CD4-positive, alpha-beta T cell treated with Interleukin-6 at 100 ng/mL for 8 hours (primary cell): ENCODE measurements around the gene PLEKHH3.
"Not testable (repeated sequence)": the region's sequence is repeated elsewhere in the genome, so short reads cannot be mapped to it uniquely, and the experiment has no call there.

Experiments
- DNase-seq: peaks from one replicate; pipeline ENCODE4 v3.0.0-alpha.2; 2020; ENCODE audit warnings: mixed read lengths, low spot score

PLEKHH3 gene

DNA sequence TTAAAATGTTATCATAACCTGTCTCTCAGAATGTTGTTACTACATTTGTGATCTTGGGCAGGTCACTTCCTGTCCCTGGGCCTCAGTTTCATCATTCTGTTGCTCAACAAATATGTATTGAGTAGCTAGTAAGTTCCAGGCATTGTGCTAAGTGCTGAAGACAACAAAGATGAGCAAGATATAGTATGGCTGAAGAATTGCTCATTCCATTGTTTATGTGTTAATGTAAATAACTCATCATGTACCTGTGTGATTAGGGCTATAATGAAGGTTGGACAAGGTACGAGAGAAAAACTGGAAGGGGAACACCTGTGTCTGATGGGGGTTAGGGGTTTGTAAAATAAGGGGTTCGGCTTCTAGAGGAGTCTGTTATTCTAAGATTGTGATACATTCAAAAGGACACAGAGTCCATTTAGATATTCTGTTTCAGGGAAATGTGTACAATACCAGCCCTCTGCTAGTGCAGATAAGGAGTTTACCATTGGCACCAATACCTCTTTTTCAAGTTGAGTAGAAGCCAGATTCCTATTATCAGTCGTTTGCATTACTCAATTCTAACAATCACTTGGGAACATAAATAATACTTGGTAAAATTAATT lies 47.3 kb downstream of the PLEKHH3 start:
- DNase-seq: no peak

DNA sequence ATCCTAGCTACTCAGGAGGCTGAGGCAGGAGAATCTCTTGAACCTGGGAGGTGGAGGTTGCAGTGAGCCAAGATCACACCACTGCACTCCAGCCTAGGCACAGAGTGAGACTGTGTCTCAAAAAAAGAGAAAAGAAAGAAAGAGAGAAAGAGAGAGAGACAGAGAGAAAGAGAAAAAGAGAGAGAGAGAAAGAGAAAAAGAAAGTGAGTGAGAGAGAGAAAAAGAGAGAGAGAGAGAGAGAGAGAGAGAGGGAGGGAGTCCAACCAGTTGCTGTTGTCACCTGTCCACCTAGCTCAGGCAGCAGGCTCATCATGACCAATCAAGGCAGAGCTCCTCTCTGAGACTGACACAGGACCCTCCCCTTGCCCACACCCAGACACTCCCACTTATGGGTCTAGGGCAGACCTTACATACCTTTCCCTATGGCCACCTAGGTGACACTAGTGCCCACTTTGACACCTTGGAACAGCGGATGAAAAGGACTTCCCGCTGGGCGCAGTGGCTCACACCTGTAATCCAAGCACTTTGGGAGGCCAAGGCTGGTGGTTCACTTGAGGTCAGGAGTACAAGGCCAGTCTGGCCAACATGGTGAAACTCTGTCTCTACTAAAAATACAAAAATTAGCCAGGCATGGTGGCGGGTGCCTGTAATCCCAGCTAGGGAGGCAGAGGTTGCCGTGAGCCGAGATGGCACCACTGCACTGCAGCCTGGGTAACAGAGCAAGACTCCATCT lies 49.6 kb downstream of the PLEKHH3 start:
- not testable (repeated sequence) for DNase-seq

DNA sequence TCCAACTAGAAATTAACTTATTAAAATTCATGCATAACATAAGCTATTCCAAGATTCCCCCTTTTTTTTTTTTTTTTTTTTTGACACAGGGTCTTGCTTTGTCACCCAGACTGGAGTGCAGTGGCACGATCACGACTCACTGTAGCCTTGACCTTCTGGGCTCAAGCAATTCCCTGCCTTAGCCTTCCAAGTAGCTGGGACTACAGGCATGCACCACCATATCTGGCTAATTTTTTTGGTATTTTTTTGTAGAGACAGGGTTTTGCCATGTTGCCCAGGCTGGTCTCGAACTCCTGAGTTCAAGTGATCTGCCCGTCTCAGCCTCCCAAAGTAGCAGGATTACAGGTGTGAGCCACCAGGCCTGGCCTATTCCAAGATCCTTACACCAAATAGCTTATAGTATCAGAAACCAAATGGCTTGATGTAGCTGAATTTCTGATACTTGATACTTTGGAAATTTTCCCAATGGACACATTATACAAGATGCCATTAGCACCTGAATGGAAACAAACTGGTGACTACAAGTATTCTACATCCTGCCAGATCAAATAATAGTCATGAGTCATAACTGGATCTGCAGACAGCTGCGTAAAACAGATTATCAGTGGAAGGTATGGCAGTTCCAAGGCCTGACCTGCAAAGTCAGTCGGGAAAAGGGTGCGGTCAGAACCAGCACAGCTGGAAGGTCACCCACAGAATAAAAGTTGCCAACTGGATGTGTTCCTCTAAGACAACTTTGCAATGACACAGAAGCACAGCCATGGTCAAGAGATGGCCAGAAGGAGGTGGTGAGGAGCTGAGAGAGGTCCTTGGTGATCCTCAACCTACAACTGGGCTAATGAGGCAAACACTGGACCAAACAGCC lies 52.8 kb downstream of the PLEKHH3 start:
- DNase-seq: no peak

DNA sequence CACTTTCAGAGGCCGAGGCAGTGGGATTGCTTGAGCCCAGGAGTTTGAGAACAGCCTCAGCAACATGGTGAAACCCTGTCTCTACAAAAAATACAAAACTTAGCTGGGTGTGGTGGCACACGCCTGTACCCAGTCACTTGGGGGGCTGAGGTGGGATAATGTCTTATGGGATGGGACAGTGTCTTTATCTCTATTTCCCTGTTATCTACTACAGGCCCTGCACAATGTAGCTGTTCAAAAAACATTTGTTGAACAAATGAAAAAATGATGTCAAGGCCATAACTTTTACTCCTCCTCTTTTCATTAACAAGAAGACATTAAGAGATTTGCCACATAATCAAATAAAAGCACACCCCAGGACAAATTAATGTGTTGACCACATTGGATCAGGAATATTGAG lies 53.5 kb downstream of the PLEKHH3 start:
- DNase-seq: no peak

DNA sequence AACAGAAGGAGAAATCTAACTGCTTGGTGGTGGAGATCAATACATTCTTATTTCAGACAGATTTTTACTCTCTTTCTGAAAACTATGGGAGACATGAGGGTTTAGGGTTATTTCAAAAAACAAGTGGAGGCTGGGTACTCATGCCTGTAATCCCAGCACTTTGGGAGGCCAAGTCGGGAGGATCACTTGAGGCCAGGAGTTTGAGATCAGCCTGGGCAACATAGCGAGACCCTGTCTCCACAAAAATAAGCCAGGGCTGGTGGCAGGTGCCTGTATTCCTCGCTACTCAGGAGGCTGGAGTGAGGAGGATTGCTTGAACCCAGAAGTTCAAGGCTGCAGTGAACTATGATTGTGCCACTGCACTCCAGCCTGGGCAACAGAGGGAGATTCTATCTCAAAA lies 54.8 kb downstream of the PLEKHH3 start:
- DNase-seq: not testable (repeated sequence)

DNA sequence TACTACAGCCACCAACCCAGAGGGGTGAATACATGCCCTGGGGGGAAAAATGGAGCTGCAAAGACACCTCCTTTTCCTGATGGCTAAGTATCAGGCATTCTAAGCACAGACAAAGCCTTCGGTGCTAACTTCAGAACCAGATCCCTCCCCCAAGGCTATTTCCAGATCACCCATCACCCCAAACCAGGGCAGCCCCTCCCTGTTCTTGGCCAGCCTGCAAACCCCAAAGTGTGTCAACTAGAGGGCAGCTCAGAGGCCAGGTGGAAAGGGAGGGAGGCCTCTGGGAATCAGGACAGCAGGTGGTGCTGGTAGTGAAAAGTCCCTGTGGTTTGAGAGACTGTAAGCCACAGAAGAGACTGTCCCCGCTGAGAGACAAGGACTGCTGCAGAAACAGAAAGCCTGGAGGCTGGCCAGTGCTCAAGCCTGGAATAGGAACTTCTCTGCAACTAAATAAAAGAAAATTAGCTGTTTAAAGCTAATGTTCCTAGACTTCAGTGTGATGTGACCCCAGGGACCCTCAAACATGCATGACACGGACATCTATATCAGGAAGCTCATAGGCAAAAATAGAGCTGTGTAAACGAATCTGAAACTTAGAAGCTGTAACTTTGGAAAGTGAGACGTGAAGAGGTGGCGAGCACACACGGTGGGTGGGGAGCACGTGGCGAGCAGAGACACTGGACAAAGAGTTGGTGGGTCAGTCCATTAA lies 58.2 kb downstream of the PLEKHH3 start:
- DNase-seq: no peak

DNA sequence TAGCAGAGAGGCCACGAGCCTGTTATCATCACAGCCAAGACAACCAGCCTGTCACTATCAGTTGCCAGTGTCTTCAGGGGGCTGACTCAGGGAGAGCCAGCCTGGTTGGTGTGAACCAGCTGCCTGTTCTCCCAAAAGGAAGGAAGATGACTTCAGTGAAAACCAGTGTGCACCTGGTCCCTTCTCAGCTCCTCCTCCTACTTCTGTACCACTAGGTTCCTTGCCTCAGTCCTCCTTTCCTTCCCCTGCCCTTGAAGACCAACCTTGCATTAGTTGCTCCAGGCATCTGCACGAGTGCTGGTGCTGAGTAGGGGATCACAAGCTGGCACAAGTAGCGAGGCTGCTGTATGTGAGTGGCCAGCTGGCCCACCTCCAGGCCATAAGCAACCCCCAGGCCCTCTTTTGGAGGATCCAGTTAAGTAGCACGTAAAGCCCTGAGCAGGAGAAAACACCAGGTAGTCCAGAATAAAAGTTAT lies 58.8 kb downstream of the PLEKHH3 start:
- DNase-seq: no peak
